HepG2 (cell line): ENCODE measurements around the gene ZNF652.

Experiments used
- CTCF ChIP-seq: sonication (generic); formaldehyde crosslinking; IDR thresholded peaks from 2 replicates; pipeline ENCODE4 v1.5.0; 2020; ENCODE audit warnings: mild to moderate bottlenecking, missing genetic modification reagents, moderate library complexity
- ELF1 ChIP-seq: sonication (generic); formaldehyde crosslinking; IDR thresholded peaks from 2 replicates; pipeline ENCODE4 v1.4.0; 2020; ENCODE audit warnings: missing genetic modification reagents
- HDAC2 ChIP-seq: sonication (generic); formaldehyde crosslinking; IDR thresholded peaks from 2 replicates; pipeline ENCODE4 v1.4.0; 2020; ENCODE audit warnings: missing genetic modification reagents
- MAX ChIP-seq: IDR thresholded peaks from 2 replicates; pipeline ENCODE4 v1.6.1; 2012; ENCODE audit warnings: inconsistent platforms
- TCF7 ChIP-seq: sonication (generic); IDR thresholded peaks from 2 replicates; pipeline ENCODE4 v1.6.1; 2016; ENCODE audit warnings: antibody characterized with exemption, low read depth

- TF ChIP-seq TCF7 (no peak), HDAC2 (CRISPR knock-in tag) (no peak), CTCF (CRISPR knock-in tag) (no peak), ELF1 (no peak), MAX (no peak)
Measured at GRCh38 chr17:49333804-49334203, 28.2 kb downstream of the ZNF652 start.
